ENCODE results near the gene DCC. TPM values are rescaled to one million over a fixed set of nuclear protein-coding genes. Genes with fewer than 3 reads are reported as not detected.

Gene DCC
- total and polyA plus RNA-seq, 2 of the 8 experiments (the other 6 are each of a cell fraction or from before 2014, with no cell fraction given), result 0.14 to 1.4 TPM

DNA sequence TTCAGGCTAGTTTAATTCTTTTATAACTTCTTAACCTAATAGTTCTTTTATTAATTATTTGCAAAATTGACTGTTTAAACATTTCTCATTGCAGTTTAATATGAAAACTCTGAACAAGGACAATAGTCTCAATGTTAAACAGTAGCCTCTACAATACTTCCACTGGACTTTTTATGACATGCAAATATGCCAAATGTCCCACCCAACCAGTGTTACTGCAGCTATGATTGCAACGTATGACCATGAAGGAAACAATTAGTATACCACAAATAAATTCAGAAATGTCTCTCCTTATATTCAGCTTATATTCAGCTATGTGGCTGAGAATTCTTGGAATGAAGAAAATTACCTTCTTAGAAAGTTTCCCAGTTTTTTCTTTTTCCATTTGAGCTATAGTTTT lies 688.6 kb downstream of the DCC start:
- Histone ChIP-seq H2BK15ac (ENCODE audit: low read length) (no peak overlapping the region), H3K23me2 (ENCODE audit: low read depth, low read length) (no peaks in the 10 kb centered on the region), H2BK20ac (ENCODE audit: low read length) (no peak overlapping the region), H3K4me2 (ENCODE audit: insufficient read depth in 1 of 2, low read depth in 2 of 2, low read length in 2 of 2) (no peak overlapping the region), H3K4ac (replicated peaks; ENCODE audit: insufficient read length, low read depth, low read length) (no peak overlapping the region), H2BK12ac (ENCODE audit: low read depth, low read length) (no peak overlapping the region), H4K5ac (ENCODE audit: insufficient read length, low read depth, low read length) (no peak overlapping the region), H3K9ac (replicated peaks in 1 of 4; ENCODE audit: extremely low read depth in 1 of 4, low read depth in 3 of 4, low read length in 3 of 4) (no peak overlapping the region), H4K91ac (replicated peaks; ENCODE audit: insufficient read length, low read length) (no peak overlapping the region), H3K79me1 (ENCODE audit: low read depth, low read length) (no peaks in the 10 kb centered on the region), H4K20me1 (replicated peaks in 1 of 2; ENCODE audit: control insufficient read depth in 1 of 2, insufficient read depth in 2 of 2, low read length in 2 of 2) (no peaks in the 10 kb centered on the region), H2BK120ac (replicated peaks; ENCODE audit: low read depth, low read length) (no peak overlapping the region), H3K56ac (replicated peaks; ENCODE audit: insufficient read length, low read depth, low read length) (no peak overlapping the region), H3K79me2 (ENCODE audit: control insufficient read depth in 1 of 2, insufficient read depth in 2 of 2, low read length in 2 of 2) (no peaks in the 10 kb centered on the region), H2AFZ (ENCODE audit: low read length) (no peak overlapping the region), H3K9me3 (ENCODE audit: insufficient read depth in 2 of 2, low read depth in 1 of 2, low read length in 1 of 2) (no peaks in the 10 kb centered on the region), H3K4me1 (replicated peaks in 1 of 4; ENCODE audit: control insufficient read depth in 3 of 4, insufficient read depth in 4 of 4, low read length in 3 of 4) (no peaks in the 10 kb centered on the region), H3K14ac (ENCODE audit: insufficient read length) (no peak overlapping the region), H2BK5ac (ENCODE audit: low read depth, low read length) (no peak overlapping the region), H3K27me3 (replicated peaks in 1 of 4; ENCODE audit: control insufficient read depth in 3 of 4, extremely low read depth in 1 of 4, insufficient read depth in 3 of 4, low read length in 3 of 4) (no peaks in the 10 kb centered on the region), H3K27ac (ENCODE audit: low read depth, low read length) (no peak overlapping the region), H4K8ac (ENCODE audit: extremely low read depth, insufficient read depth, low read length) (no peak overlapping the region), H3K36me3 (ENCODE audit: control insufficient read depth in 2 of 4, insufficient read depth in 4 of 4, low read length in 3 of 4) (no peaks in the 10 kb centered on the region), H2AK5ac (ENCODE audit: low read depth, low read length) (no peak overlapping the region), H3K23ac (ENCODE audit: insufficient read length) (no peak overlapping the region), H3K4me3 (ENCODE audit: extremely low read depth in 1 of 4, insufficient read depth in 2 of 4, low read depth in 3 of 4, low read length in 4 of 4) (no peak overlapping the region), H3K18ac (ENCODE audit: extremely low read depth, low read length) (no peak overlapping the region)
- no peak for FAIRE-seq
- ChIA-PET CTCF (ENCODE audit: partially characterized antibody) (no interaction called here), POLR2A (ENCODE audit: partially characterized antibody) (no interaction called here)
- DNase-seq (ENCODE audit: low read depth in 1 of 2, low spot score in 2 of 2), result no peak
- 100% methylated on average over 1 of the region's 1 CpG; no CpG with 5 or more reads in 1 of the 2 experiments for WGBS, 2 experiments (ENCODE audit: extremely low coverage in 1 of 2, insufficient coverage in 1 of 2, insufficient read length in 1 of 2, insufficient replicate concordance in 2 of 2, low coverage in 1 of 2, low lambda C conversion rate in 2 of 2, missing lambda C conversion rate in 1 of 2)
- TF ChIP-seq TBP (IDR thresholded peaks at IDR 0.05; ENCODE audit: low read depth, low read length) (no peak), TEAD4 (IDR thresholded peaks at IDR 0.05; ENCODE audit: low read depth, low read length) (no peak), SIN3A (conservative IDR thresholded peaks at IDR 0.05 in 1 of 2, IDR thresholded peaks at IDR 0.05 in 1 of 2; ENCODE audit: low read depth in 1 of 2, low read length in 2 of 2) (no peak), YY1 (IDR thresholded peaks at IDR 0.05; ENCODE audit: low read depth, low read length) (no peak), MAFK (IDR thresholded peaks at IDR 0.05; ENCODE audit: low read depth, low read length) (no peak), JUND (IDR thresholded peaks at IDR 0.05; ENCODE audit: low read length) (no peak), TCF12 (IDR thresholded peaks at IDR 0.05; ENCODE audit: low read depth, low read length) (no peak)
- TF ChIP-seq, protein P1, sequence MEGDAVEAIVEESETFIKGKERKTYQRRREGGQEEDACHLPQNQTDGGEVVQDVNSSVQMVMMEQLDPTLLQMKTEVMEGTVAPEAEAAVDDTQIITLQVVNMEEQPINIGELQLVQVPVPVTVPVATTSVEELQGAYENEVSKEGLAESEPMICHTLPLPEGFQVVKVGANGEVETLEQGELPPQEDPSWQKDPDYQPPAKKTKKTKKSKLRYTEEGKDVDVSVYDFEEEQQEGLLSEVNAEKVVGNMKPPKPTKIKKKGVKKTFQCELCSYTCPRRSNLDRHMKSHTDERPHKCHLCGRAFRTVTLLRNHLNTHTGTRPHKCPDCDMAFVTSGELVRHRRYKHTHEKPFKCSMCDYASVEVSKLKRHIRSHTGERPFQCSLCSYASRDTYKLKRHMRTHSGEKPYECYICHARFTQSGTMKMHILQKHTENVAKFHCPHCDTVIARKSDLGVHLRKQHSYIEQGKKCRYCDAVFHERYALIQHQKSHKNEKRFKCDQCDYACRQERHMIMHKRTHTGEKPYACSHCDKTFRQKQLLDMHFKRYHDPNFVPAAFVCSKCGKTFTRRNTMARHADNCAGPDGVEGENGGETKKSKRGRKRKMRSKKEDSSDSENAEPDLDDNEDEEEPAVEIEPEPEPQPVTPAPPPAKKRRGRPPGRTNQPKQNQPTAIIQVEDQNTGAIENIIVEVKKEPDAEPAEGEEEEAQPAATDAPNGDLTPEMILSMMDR (IDR thresholded peaks at IDR 0.05; ENCODE audit: control extremely low read depth in 1 of 3, insufficient read depth in 1 of 3, low read depth in 1 of 3, low read length in 3 of 3), result no peak
- TF ChIP-seq, protein P2, sequence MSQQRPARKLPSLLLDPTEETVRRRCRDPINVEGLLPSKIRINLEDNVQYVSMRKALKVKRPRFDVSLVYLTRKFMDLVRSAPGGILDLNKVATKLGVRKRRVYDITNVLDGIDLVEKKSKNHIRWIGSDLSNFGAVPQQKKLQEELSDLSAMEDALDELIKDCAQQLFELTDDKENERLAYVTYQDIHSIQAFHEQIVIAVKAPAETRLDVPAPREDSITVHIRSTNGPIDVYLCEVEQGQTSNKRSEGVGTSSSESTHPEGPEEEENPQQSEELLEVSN (IDR thresholded peaks at IDR 0.05), result no peak

Data from H1 (cell line).